HEK293T (cell line): ENCODE data around the gene SYNE3.
"Not testable (repeated sequence)": the region's sequence is repeated elsewhere in the genome, so short reads cannot be mapped to it uniquely, and the experiment has no call there.

ENCODE experiments used
- CTCF ChIA-PET: fragments of 350-600 bp; formaldehyde crosslinking; extraction: SDS; loops from one replicate; lab custom pipeline; 2021; ENCODE audit warnings: antibody characterized with exemption, inconsistent platforms; lab: Yijun Ruan, JAX
- POLR2A ChIA-PET: fragments of 350-600 bp; formaldehyde crosslinking; extraction: SDS; loops from one replicate; lab custom pipeline; 2020; ENCODE audit warnings: antibody characterized with exemption, inconsistent platforms; lab: Yijun Ruan, JAX
- DNase-seq: peaks from one replicate; pipeline ENCODE4 v3.0.0; 2012; ENCODE audit warnings: mixed read lengths; ENCODE audit errors: extremely low spot score
- ARNT ChIP-seq: fragments of 450-650 bp; IDR thresholded peaks from 2 replicates; pipeline ENCODE4 v1.6.1; 2017; ENCODE audit warnings: mild to moderate bottlenecking
- BHLHE40 ChIP-seq: fragments of 450-650 bp; IDR thresholded peaks from 2 replicates; pipeline ENCODE4 v1.6.1; 2016; ENCODE audit warnings: mild to moderate bottlenecking, moderate library complexity, borderline replicate concordance
- CTBP1 ChIP-seq: fragments of 450-650 bp; IDR thresholded peaks from 2 replicates; pipeline ENCODE4 v1.6.1; 2016; ENCODE audit warnings: borderline replicate concordance
- ELF4 ChIP-seq: fragments of 450-650 bp; IDR thresholded peaks from 2 replicates; pipeline ENCODE4 v1.6.1; 2017; ENCODE audit warnings: antibody characterized with exemption
- FOXA1 ChIP-seq: fragments of 450-650 bp; IDR thresholded peaks from 2 replicates; pipeline ENCODE4 v1.6.1; 2016; ENCODE audit warnings: mild to moderate bottlenecking
- FOXK2 ChIP-seq: fragments of 450-650 bp; IDR thresholded peaks from 2 replicates; pipeline ENCODE4 v1.6.1; 2016; ENCODE audit warnings: mild to moderate bottlenecking
- FOXM1 ChIP-seq: fragments of 450-650 bp; IDR thresholded peaks from 2 replicates; pipeline ENCODE4 v1.6.1; 2017; ENCODE audit warnings: mild to moderate bottlenecking, borderline replicate concordance
- HDGF ChIP-seq: fragments of 450-650 bp; IDR thresholded peaks from 2 replicates; pipeline ENCODE4 v1.6.1; 2017; ENCODE audit warnings: antibody characterized with exemption, borderline replicate concordance
- L3MBTL2 ChIP-seq: fragments of 450-650 bp; conservative IDR thresholded peaks from 2 replicates; pipeline ENCODE4 v1.6.1; 2016; ENCODE audit warnings: mild to moderate bottlenecking
- LEF1 ChIP-seq: fragments of 450-650 bp; IDR thresholded peaks from 2 replicates; pipeline ENCODE4 v1.6.1; 2017; ENCODE audit warnings: mild to moderate bottlenecking, borderline replicate concordance
- NFRKB ChIP-seq: fragments of 450-650 bp; IDR thresholded peaks from 2 replicates; pipeline ENCODE4 v1.6.1; 2016; ENCODE audit warnings: mild to moderate bottlenecking, moderate library complexity
- PKNOX1 ChIP-seq: fragments of 450-650 bp; IDR thresholded peaks from 2 replicates; pipeline ENCODE4 v1.6.1; 2016
- SP1 ChIP-seq: fragments of 450-650 bp; IDR thresholded peaks from 2 replicates; pipeline ENCODE4 v1.6.1; 2017
- SUZ12 ChIP-seq: fragments of 450-650 bp; IDR thresholded peaks from 2 replicates; pipeline ENCODE4 v1.6.1; 2016; ENCODE audit warnings: mild to moderate bottlenecking
- TARDBP ChIP-seq: fragments of 450-650 bp; IDR thresholded peaks from 2 replicates; pipeline ENCODE4 v1.6.1; 2016
- ZNF384 ChIP-seq: fragments of 450-650 bp; IDR thresholded peaks from 2 replicates; pipeline ENCODE4 v1.6.1; 2016

SYNE3 gene

GRCh38 chr14:95514131-95515079, 2.0 kb downstream of the SYNE3 start:
- ChIA-PET POLR2A (interaction anchor here (1.1 to 3.7 kb wide), 2 partner anchors 18 to 20 kb away, joined by 4 to 15 read pairs; partner anchors contain the start of gene GLRX5), CTCF (interaction anchor here (0.6 kb wide), 2 partner anchors 13 to 74 kb away, joined by 3 to 4 read pairs; no protein-coding TSS in a partner anchor)
- TF ChIP-seq CTBP1, result no peak
- TF ChIP-seq BHLHE40, result no peak
- TF ChIP-seq FOXK2, result no peak
- TF ChIP-seq L3MBTL2, result no peak
- no peak for TF ChIP-seq HDGF
- no peak for TF ChIP-seq ZNF384
- TF ChIP-seq FOXA1, result no peak
- TF ChIP-seq ELF4, result no peak
- no peak for TF ChIP-seq NFRKB
- no peak for DNase-seq

GRCh38 chr14:95513291-95513690, 3.2 kb downstream of the SYNE3 start:
- POLR2A ChIA-PET, result interaction anchor here (1.1 kb wide), 1 partner anchor 16 kb away, joined by 4 read pairs; no protein-coding TSS in a partner anchor
- no peak for DNase-seq
- no peak for TF ChIP-seq ELF4
- TF ChIP-seq FOXA1, result no peak
- TF ChIP-seq LEF1, result no peak
- no peak for TF ChIP-seq PKNOX1
- no peak for TF ChIP-seq FOXK2
- TF ChIP-seq SP1, result no peak
- no peak for TF ChIP-seq CTBP1
- TF ChIP-seq HDGF, result no peak
- no peak for TF ChIP-seq FOXM1
- TF ChIP-seq L3MBTL2, result no peak
- no peak for TF ChIP-seq NFRKB
- no peak for TF ChIP-seq ARNT
- no peak for TF ChIP-seq TARDBP
- TF ChIP-seq ZNF384, result no peak
- TF ChIP-seq BHLHE40, result no peak
- no peak for TF ChIP-seq SUZ12
- CTCF ChIA-PET, result interaction anchor here (1.0 kb wide), 1 partner anchor 15 kb away, joined by 4 read pairs; no protein-coding TSS in a partner anchor

- ChIA-PET POLR2A (no interaction called here), CTCF (no interaction called here)
- TF ChIP-seq ARNT (no peak), LEF1 (no peak), HDGF (no peak), ZNF384 (no peak), L3MBTL2 (no peak), FOXM1 (no peak), PKNOX1 (no peak), ELF4 (no peak), FOXA1 (no peak), FOXK2 (no peak), SUZ12 (no peak), TARDBP (no peak), SP1 (no peak), BHLHE40 (no peak), NFRKB (no peak), CTBP1 (no peak)
- DNase-seq, result no peak
Measured at GRCh38 chr14:95511687-95512086, 4.8 kb downstream of the SYNE3 start.

GRCh38 chr14:95510804-95511203, 5.6 kb downstream of the SYNE3 start:
- TF ChIP-seq ARNT, result no peak
- TF ChIP-seq L3MBTL2, result no peak
- no peak for TF ChIP-seq FOXA1
- TF ChIP-seq HDGF, result no peak
- TF ChIP-seq NFRKB, result no peak
- TF ChIP-seq CTBP1, result no peak
- TF ChIP-seq ZNF384, result no peak
- TF ChIP-seq SUZ12, result no peak
- TF ChIP-seq LEF1, result no peak
- TF ChIP-seq ELF4, result no peak
- TF ChIP-seq SP1, result no peak
- TF ChIP-seq TARDBP, result no peak
- no peak for TF ChIP-seq FOXM1
- TF ChIP-seq BHLHE40, result no peak
- no peak for TF ChIP-seq PKNOX1
- no peak for TF ChIP-seq FOXK2
- ChIA-PET CTCF (interaction anchor here (0.7 kb wide), 1 partner anchor 14 kb away, joined by 4 read pairs; no protein-coding TSS in a partner anchor), POLR2A (no interaction called here)
- DNase-seq, result no peak

GRCh38 chr14:95510344-95510743, 6.1 kb downstream of the SYNE3 start:
- POLR2A ChIA-PET, DNase-seq: not testable (repeated sequence)
- CTCF ChIA-PET, result interaction anchor here (0.7 kb wide), 1 partner anchor 14 kb away, joined by 4 read pairs; no protein-coding TSS in a partner anchor
